SU-DHL-6 (cell line): ENCODE measurements around the gene CORO6.

Experiments
- H2AFZ ChIP-seq: fragments of 200-600 bp; sonication (generic); 2 replicates; pipeline ENCODE4 v1.6.1; 2014; ENCODE audit warnings: low read depth, mild to moderate bottlenecking, moderate library complexity, mixed read lengths, antibody characterized with exemption, low read length; ENCODE audit not compliant: severe bottlenecking
- H3F3A ChIP-seq: fragments of 200-600 bp; shearing (Covaris generic); 2 replicates; pipeline ENCODE4 v1.6.0; 2016; ENCODE audit warnings: antibody characterized with exemption, mild to moderate bottlenecking; ENCODE audit not compliant: insufficient read depth
- H3K27ac ChIP-seq: fragments of 200-600 bp; sonication (generic); 2 replicates; pipeline ENCODE4 v1.5.1; 2016; ENCODE audit warnings: low read depth, mild to moderate bottlenecking, low read length, moderate library complexity, mixed read lengths
- H3K27me3 ChIP-seq: fragments of 200-600 bp; sonication (generic), shearing (Covaris generic); 2 replicates; pipeline ENCODE4 v1.6.0; 2014; ENCODE audit warnings: mild to moderate bottlenecking, low read length
- H3K36me3 ChIP-seq: fragments of 200-600 bp; sonication (generic); 2 replicates; pipeline ENCODE4 v1.6.1; 2014; ENCODE audit warnings: mild to moderate bottlenecking, low read length, mixed read lengths
- H3K4me2 ChIP-seq: fragments of 300-600, 200-600 bp; shearing (Covaris generic), sonication (generic); 2 replicates; pipeline ENCODE4 v1.6.0; 2014; ENCODE audit warnings: low read length, low read depth, mild to moderate bottlenecking; ENCODE audit not compliant: poor library complexity, severe bottlenecking
- H3K4me3 ChIP-seq: fragments of 200-600 bp; sonication (generic); 2 replicates; pipeline ENCODE4 v1.5.1; 2014; ENCODE audit warnings: antibody characterized with exemption, low read length, mild to moderate bottlenecking, mixed read lengths; ENCODE audit not compliant: insufficient read depth, poor library complexity, severe bottlenecking
- H3K79me2 ChIP-seq: fragments of 200-600 bp; sonication (generic); 2 replicates; pipeline ENCODE4 v1.6.1; 2014; ENCODE audit warnings: mild to moderate bottlenecking, low read length, moderate library complexity; ENCODE audit not compliant: insufficient read depth
- H3K9ac ChIP-seq: fragments of 200-600 bp; sonication (generic); 2 replicates; pipeline ENCODE4 v1.7.0; 2014; ENCODE audit warnings: mild to moderate bottlenecking, low read length
- H3K9me2 ChIP-seq: fragments of 200-600 bp; sonication (generic); replicated peaks from 2 replicates; pipeline ENCODE4 v1.6.1; 2014; ENCODE audit warnings: low read length; ENCODE audit not compliant: insufficient read depth
- H3K9me3 ChIP-seq: fragments of 200-600 bp; sonication (generic); 2 replicates; pipeline ENCODE4 v1.6.1; 2014; ENCODE audit warnings: low read length, mixed read lengths; ENCODE audit not compliant: insufficient read depth
- H4K20me1 ChIP-seq: fragments of 200-600 bp; sonication (generic); 2 replicates; pipeline ENCODE4 v1.6.1; 2014; ENCODE audit warnings: low read depth, mild to moderate bottlenecking, antibody characterized with exemption, low read length, moderate library complexity, mixed read lengths
- CTCF ChIP-seq: fragments of 200-600 bp; sonication (generic); IDR thresholded peaks from one replicate; pipeline ENCODE4 v1.5.1; 2017; ENCODE audit warnings: antibody characterized with exemption, mild to moderate bottlenecking, low read length, moderate library complexity; ENCODE audit not compliant: insufficient read depth, poor library complexity, severe bottlenecking
- EZH2phosphoT487 ChIP-seq: fragments of 200-600 bp; sonication (generic), shearing (Covaris generic); conservative IDR thresholded peaks from 2 replicates; pipeline ENCODE4 v1.6.1; 2018; ENCODE audit warnings: mild to moderate bottlenecking, antibody characterized with exemption, low read length, moderate library complexity, mixed read lengths

The CORO6 gene

GRCh38 chr17:29568331-29569244 is 54.1 kb downstream of the CORO6 start, which contains the start of gene TP53I13:
TP53I13 (plus strand) TSS chr17:29568701; CDS start chr17:29568759, 58 bp downstream.
- Histone ChIP-seq H3K9me2 (no peaks in the 10 kb centered on the region), H3K4me3 (peak within 1 kb of the TSS; percentile 78), H3K9me3 (no peaks in the 10 kb centered on the region), H4K20me1 (no peaks in the 10 kb centered on the region), H3F3A (0 out of 2 replicates have a peak, but pooled peaks cover 4% of the 10 kb centered on the region), H3K27me3 (no peaks in the 10 kb centered on the region), H3K36me3 (no peaks in the 10 kb centered on the region), H3K79me2 (peaks cover 14% of the 10 kb centered on the region), H3K27ac (peak within 1 kb of the TSS; percentile 81), H2AFZ (peak within 1 kb of the TSS; percentile 91), H3K9ac (peak within 1 kb of the TSS; percentile 90), H3K4me2 (peak within 1 kb of the TSS; percentile 75)
- TF ChIP-seq CTCF (no peak), EZH2phosphoT487 (no peak)

- TF ChIP-seq CTCF (peak; percentile 14), EZH2phosphoT487 (no peak)
- Histone ChIP-seq H3K79me2 (peaks cover 14% of the 10 kb centered on the region), H3K36me3 (no peaks in the 10 kb centered on the region), H3K27me3 (no peaks in the 10 kb centered on the region), H2AFZ (peak overlapping the region; percentile 52), H3F3A (0 out of 2 replicates have a peak, but pooled peaks cover 4% of the 10 kb centered on the region), H3K9ac (peak overlapping the region; percentile 90), H4K20me1 (no peaks in the 10 kb centered on the region), H3K4me2 (peak overlapping the region; percentile 65), H3K27ac (peak overlapping the region; percentile 81), H3K9me3 (no peaks in the 10 kb centered on the region), H3K4me3 (peak overlapping the region; percentile 78), H3K9me2 (no peaks in the 10 kb centered on the region)
These were observed 55.0 kb downstream of the CORO6 start for GRCh38 chr17:29567554-29568330.

- H2AFZ ChIP-seq: peak overlapping the region; percentile 39
- H3K9me3 ChIP-seq: no peaks in the 10 kb centered on the region
- no peaks in the 10 kb centered on the region for H3K36me3 ChIP-seq
- H3K27ac ChIP-seq: peak overlapping the region; percentile 81
- H3K9ac ChIP-seq: peak overlapping the region; percentile 90
- peak overlapping the region; percentile 65 for H3K4me2 ChIP-seq
- peaks cover 14% of the 10 kb centered on the region for H3K79me2 ChIP-seq
- H3K27me3 ChIP-seq: no peaks in the 10 kb centered on the region
- no peaks in the 10 kb centered on the region for H4K20me1 ChIP-seq
- peak overlapping the region; percentile 78 for H3K4me3 ChIP-seq
- H3K9me2 ChIP-seq: no peaks in the 10 kb centered on the region
- H3F3A ChIP-seq: 0 out of 2 replicates have a peak, but pooled peaks cover 4% of the 10 kb centered on the region
- no peak for TF ChIP-seq EZH2phosphoT487
- no peak for TF ChIP-seq CTCF
These were observed 55.5 kb downstream of the CORO6 start for GRCh38 chr17:29567304-29567553.
